NB4 (cell line): Measurements from ENCODE around the gene SUPV3L1.

Source experiments
- POLR2A ChIP-seq: IDR thresholded peaks from 2 replicates; pipeline ENCODE4 v1.6.1; 2011; ENCODE audit warnings: mild to moderate bottlenecking; ENCODE audit not compliant: insufficient read length; ENCODE audit errors: extremely low read depth
- TF ChIP-seq, protein P1 (sequence below): IDR thresholded peaks from one replicate; pipeline ENCODE4 v1.5.1; 2012; ENCODE audit warnings: low read depth, low read length
- TF ChIP-seq, protein P2 (sequence below): IDR thresholded peaks from 2 replicates; pipeline ENCODE4 v1.6.1; 2011; ENCODE audit warnings: low read depth, low read length

DNA sequence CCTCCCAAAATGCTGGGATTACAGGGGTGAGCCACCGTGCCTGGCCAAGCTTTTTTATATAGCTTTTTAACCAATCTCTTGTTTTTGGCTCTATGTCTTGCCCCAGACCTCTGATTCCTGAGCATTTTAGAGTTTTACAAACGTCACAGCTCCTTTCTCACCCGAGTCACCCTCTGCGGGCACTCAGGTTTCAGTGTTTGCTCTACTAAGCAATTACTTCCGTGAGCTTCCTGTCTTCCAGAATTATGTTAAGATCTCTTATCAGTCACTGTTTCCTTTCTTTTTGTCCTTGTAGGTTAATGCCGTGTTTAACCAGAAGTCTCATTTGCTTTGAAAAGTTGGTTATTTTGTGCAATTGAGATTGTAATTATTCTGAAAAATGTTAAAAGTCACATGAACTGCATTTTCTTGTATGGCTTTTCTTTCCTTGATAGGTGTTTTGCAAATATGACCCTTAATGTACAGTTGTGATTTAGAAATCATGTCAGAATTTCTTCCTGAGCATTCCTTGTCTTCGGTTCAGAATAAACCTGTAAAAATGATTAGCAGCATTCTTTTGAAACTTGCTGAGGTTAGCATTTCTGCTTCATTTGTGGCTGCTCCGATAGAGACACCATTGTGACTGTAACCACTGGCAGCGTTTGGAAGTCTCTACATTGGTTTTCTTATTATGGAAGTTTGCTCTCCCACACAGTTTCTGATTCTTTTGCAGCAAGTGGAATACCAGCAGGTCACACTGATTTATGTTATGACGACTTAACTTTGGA, 35.6 kb downstream of the SUPV3L1 start:
- TF ChIP-seq, protein P1, sequence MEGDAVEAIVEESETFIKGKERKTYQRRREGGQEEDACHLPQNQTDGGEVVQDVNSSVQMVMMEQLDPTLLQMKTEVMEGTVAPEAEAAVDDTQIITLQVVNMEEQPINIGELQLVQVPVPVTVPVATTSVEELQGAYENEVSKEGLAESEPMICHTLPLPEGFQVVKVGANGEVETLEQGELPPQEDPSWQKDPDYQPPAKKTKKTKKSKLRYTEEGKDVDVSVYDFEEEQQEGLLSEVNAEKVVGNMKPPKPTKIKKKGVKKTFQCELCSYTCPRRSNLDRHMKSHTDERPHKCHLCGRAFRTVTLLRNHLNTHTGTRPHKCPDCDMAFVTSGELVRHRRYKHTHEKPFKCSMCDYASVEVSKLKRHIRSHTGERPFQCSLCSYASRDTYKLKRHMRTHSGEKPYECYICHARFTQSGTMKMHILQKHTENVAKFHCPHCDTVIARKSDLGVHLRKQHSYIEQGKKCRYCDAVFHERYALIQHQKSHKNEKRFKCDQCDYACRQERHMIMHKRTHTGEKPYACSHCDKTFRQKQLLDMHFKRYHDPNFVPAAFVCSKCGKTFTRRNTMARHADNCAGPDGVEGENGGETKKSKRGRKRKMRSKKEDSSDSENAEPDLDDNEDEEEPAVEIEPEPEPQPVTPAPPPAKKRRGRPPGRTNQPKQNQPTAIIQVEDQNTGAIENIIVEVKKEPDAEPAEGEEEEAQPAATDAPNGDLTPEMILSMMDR, result no peak
- TF ChIP-seq POLR2A, result no peak
- TF ChIP-seq, protein P2, sequence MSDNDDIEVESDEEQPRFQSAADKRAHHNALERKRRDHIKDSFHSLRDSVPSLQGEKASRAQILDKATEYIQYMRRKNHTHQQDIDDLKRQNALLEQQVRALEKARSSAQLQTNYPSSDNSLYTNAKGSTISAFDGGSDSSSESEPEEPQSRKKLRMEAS, result no peak
